ENCODE results near the gene ALDH1A3.

Gene ALDH1A3

GRCh38 chr15:100844778-100845177 is 34.9 kb upstream of the ALDH1A3 start:
- TF ChIP-seq CTCF (IDR thresholded peaks at IDR 0.05; ENCODE audit: insufficient read depth, low read length) = no peak
- no peak for TF ChIP-seq SPI1 (IDR thresholded peaks at IDR 0.05; ENCODE audit: borderline replicate concordance, low read depth)
- no peak for TF ChIP-seq REST (IDR thresholded peaks at IDR 0.05; ENCODE audit: insufficient replicate concordance, low read depth)
- no peak for DNase-seq (ENCODE audit: low read depth in 1 of 2, low spot score in 1 of 2)
- H3K27ac ChIP-seq (replicated peaks) = no peak overlapping the region
- no peak overlapping the region for H3K4me3 ChIP-seq (replicated peaks; ENCODE audit: insufficient read depth, low read length)
- H3K27me3 ChIP-seq (ENCODE audit: insufficient read depth, poor library complexity, severe bottlenecking) = peaks cover 8% of the 10 kb centered on the region

GRCh38 chr15:100847194-100847593 is 32.4 kb upstream of the ALDH1A3 start:
- no peak for TF ChIP-seq REST (IDR thresholded peaks at IDR 0.05; ENCODE audit: insufficient replicate concordance, low read depth)
- no peak for TF ChIP-seq SPI1 (IDR thresholded peaks at IDR 0.05; ENCODE audit: borderline replicate concordance, low read depth)
- no peak for TF ChIP-seq POLR2AphosphoS5 (IDR thresholded peaks at IDR 0.05; ENCODE audit: low read depth)
- no peak for TF ChIP-seq GABPA (IDR thresholded peaks at IDR 0.05; ENCODE audit: low read depth)
- TF ChIP-seq CTCF (IDR thresholded peaks at IDR 0.05; ENCODE audit: insufficient read depth, low read length) = no peak
- no peak overlapping the region for H3K27ac ChIP-seq (replicated peaks)
- DNase-seq (ENCODE audit: low read depth in 1 of 2, low spot score in 1 of 2) = no peak
- H3K27me3 ChIP-seq (ENCODE audit: insufficient read depth, poor library complexity, severe bottlenecking) = peaks cover 15% of the 10 kb centered on the region
- no peak overlapping the region for H3K4me3 ChIP-seq (replicated peaks; ENCODE audit: insufficient read depth, low read length)

- DNase-seq (ENCODE audit: low read depth in 1 of 2, low spot score in 1 of 2) = no peak
- Histone ChIP-seq H3K4me3 (replicated peaks; ENCODE audit: insufficient read depth, low read length) (peak overlapping the region; percentile 68), H3K27me3 (ENCODE audit: insufficient read depth, poor library complexity, severe bottlenecking) (peaks cover 15% of the 10 kb centered on the region), H3K27ac (replicated peaks) (no peak overlapping the region)
- TF ChIP-seq GABPA (IDR thresholded peaks at IDR 0.05; ENCODE audit: low read depth) (no peak), CTCF (IDR thresholded peaks at IDR 0.05; ENCODE audit: insufficient read depth, low read length) (no peak), POLR2AphosphoS5 (IDR thresholded peaks at IDR 0.05; ENCODE audit: low read depth) (no peak), REST (IDR thresholded peaks at IDR 0.05; ENCODE audit: insufficient replicate concordance, low read depth) (no peak), SPI1 (IDR thresholded peaks at IDR 0.05; ENCODE audit: borderline replicate concordance, low read depth) (no peak)
These were observed 30.4 kb upstream of the ALDH1A3 start for GRCh38 chr15:100849021-100849854.

Measured in HL-60 (cell line).